ENCODE data around the gene KIR3DL3.
"Not testable (repeated sequence)": the region's sequence is repeated elsewhere in the genome, so short reads cannot be mapped to it uniquely, and the experiment has no call there.

KIR3DL3 gene

GRCh38 chr19:54724142-54724541 is at the start of gene KIR3DL3:
TSS of gene KIR3DL3 (plus strand) at chr19:54724442. CDS start at chr19:54724497, 55 bp downstream.
- no peak within 1 kb of the TSS for H3K4me3 Mint-ChIP-seq
- ATAC-seq (ENCODE audit: low read depth) (no peak), DNase-seq (ENCODE audit: low spot score in 2 of 2) (no peak)
- no peak within 1 kb of the TSS for H3K27ac Mint-ChIP-seq
- H3K27me3 Mint-ChIP-seq, result peaks cover 18% of the 10 kb centered on the region
- no peaks in the 10 kb centered on the region for H3K4me1 Mint-ChIP-seq
- peaks cover 26% of the 10 kb centered on the region for H3K9me3 Mint-ChIP-seq
- H3K36me3 Mint-ChIP-seq, result no peaks in the 10 kb centered on the region

- not testable (repeated sequence) for H3K27ac Mint-ChIP-seq; H3K9me3 Mint-ChIP-seq; H3K4me1 Mint-ChIP-seq; H3K36me3 Mint-ChIP-seq; H3K4me3 Mint-ChIP-seq; ATAC-seq (ENCODE audit: low read depth)
- peak in 1 of 2 donors; percentile 37 for DNase-seq (ENCODE audit: low spot score in 2 of 2)
- H3K27me3 Mint-ChIP-seq, result peaks cover 13% of the 10 kb centered on the region
These were observed 47.9 kb upstream of the KIR3DL3 start for GRCh38 chr19:54676210-54676834.

GRCh38 chr19:54677217-54677616 is 47.0 kb upstream of the KIR3DL3 start:
- Mint-ChIP-seq H3K27ac (no peak overlapping the region), H3K36me3 (no peaks in the 10 kb centered on the region), H3K4me3 (no peak overlapping the region), H3K4me1 (peaks cover 2% of the 10 kb centered on the region), H3K27me3 (peaks cover 14% of the 10 kb centered on the region), H3K9me3 (no peaks in the 10 kb centered on the region)
- peak; percentile 42 for ATAC-seq (ENCODE audit: low read depth)
- DNase-seq (ENCODE audit: low spot score in 2 of 2), result no peak

GRCh38 chr19:54681596-54681995 is 42.6 kb upstream of the KIR3DL3 start:
- H3K4me1 Mint-ChIP-seq; DNase-seq (ENCODE audit: low spot score in 2 of 2); H3K9me3 Mint-ChIP-seq; ATAC-seq (ENCODE audit: low read depth); H3K36me3 Mint-ChIP-seq; H3K4me3 Mint-ChIP-seq; H3K27ac Mint-ChIP-seq: not testable (repeated sequence)
- peaks cover 22% of the 10 kb centered on the region for H3K27me3 Mint-ChIP-seq

GRCh38 chr19:54682306-54682856 is 41.9 kb upstream of the KIR3DL3 start:
- DNase-seq (ENCODE audit: low spot score in 2 of 2), result no peak
- Mint-ChIP-seq H3K27ac (no peak overlapping the region), H3K27me3 (peaks cover 22% of the 10 kb centered on the region), H3K4me1 (no peaks in the 10 kb centered on the region), H3K4me3 (no peak overlapping the region), H3K9me3 (no peaks in the 10 kb centered on the region), H3K36me3 (no peaks in the 10 kb centered on the region)
- no peak for ATAC-seq (ENCODE audit: low read depth)

- peaks cover 21% of the 10 kb centered on the region for H3K27me3 Mint-ChIP-seq
- H3K4me3 Mint-ChIP-seq, result no peak overlapping the region
- H3K36me3 Mint-ChIP-seq, result no peaks in the 10 kb centered on the region
- H3K4me1 Mint-ChIP-seq, result no peaks in the 10 kb centered on the region
- ATAC-seq (ENCODE audit: low read depth) (no peak), DNase-seq (ENCODE audit: low spot score in 2 of 2) (no peak)
- no peaks in the 10 kb centered on the region for H3K9me3 Mint-ChIP-seq
- no peak overlapping the region for H3K27ac Mint-ChIP-seq
These were observed 39.7 kb upstream of the KIR3DL3 start for GRCh38 chr19:54684527-54684926.

GRCh38 chr19:54691582-54692297 is 32.5 kb upstream of the KIR3DL3 start:
- Mint-ChIP-seq H3K36me3 (no peaks in the 10 kb centered on the region), H3K4me1 (no peaks in the 10 kb centered on the region), H3K9me3 (peaks cover 4% of the 10 kb centered on the region), H3K27ac (no peak overlapping the region), H3K4me3 (no peak overlapping the region), H3K27me3 (peaks cover 21% of the 10 kb centered on the region)
- DNase-seq (ENCODE audit: low spot score in 2 of 2) (no peak), ATAC-seq (ENCODE audit: low read depth) (no peak)

- H3K4me3 Mint-ChIP-seq, result no peak overlapping the region
- DNase-seq (ENCODE audit: low spot score in 2 of 2) (no peak), ATAC-seq (ENCODE audit: low read depth) (no peak)
- H3K27me3 Mint-ChIP-seq, result peaks cover 21% of the 10 kb centered on the region
- no peak overlapping the region for H3K27ac Mint-ChIP-seq
- H3K36me3 Mint-ChIP-seq, result no peaks in the 10 kb centered on the region
- peaks cover 4% of the 10 kb centered on the region for H3K9me3 Mint-ChIP-seq
- no peaks in the 10 kb centered on the region for H3K4me1 Mint-ChIP-seq
These were observed 32.0 kb upstream of the KIR3DL3 start for GRCh38 chr19:54692298-54692615.

GRCh38 chr19:54694648-54695047 is 29.6 kb upstream of the KIR3DL3 start:
- Mint-ChIP-seq H3K4me1 (no peaks in the 10 kb centered on the region), H3K9me3 (peaks cover 4% of the 10 kb centered on the region), H3K36me3 (no peaks in the 10 kb centered on the region), H3K27ac (no peak overlapping the region), H3K4me3 (no peak overlapping the region), H3K27me3 (peaks cover 28% of the 10 kb centered on the region)
- ATAC-seq (ENCODE audit: low read depth) (no peak), DNase-seq (ENCODE audit: low spot score in 2 of 2) (no peak)

GRCh38 chr19:54696117-54696548 is 28.1 kb upstream of the KIR3DL3 start:
- Mint-ChIP-seq H3K36me3 (no peaks in the 10 kb centered on the region), H3K4me3 (no peak overlapping the region), H3K9me3 (peaks cover 4% of the 10 kb centered on the region), H3K4me1 (no peaks in the 10 kb centered on the region), H3K27me3 (peaks cover 32% of the 10 kb centered on the region), H3K27ac (no peak overlapping the region)
- ATAC-seq (ENCODE audit: low read depth) (no peak), DNase-seq (ENCODE audit: low spot score in 2 of 2) (no peak)

- ATAC-seq (ENCODE audit: low read depth) (no peak), DNase-seq (ENCODE audit: low spot score in 2 of 2) (no peak)
- H3K4me1 Mint-ChIP-seq, result no peaks in the 10 kb centered on the region
- H3K4me3 Mint-ChIP-seq, result no peak overlapping the region
- peaks cover 4% of the 10 kb centered on the region for H3K9me3 Mint-ChIP-seq
- peaks cover 32% of the 10 kb centered on the region for H3K27me3 Mint-ChIP-seq
- no peak overlapping the region for H3K27ac Mint-ChIP-seq
- no peaks in the 10 kb centered on the region for H3K36me3 Mint-ChIP-seq
These were observed 27.5 kb upstream of the KIR3DL3 start for GRCh38 chr19:54696766-54697165.

GRCh38 chr19:54697716-54698115 is 26.5 kb upstream of the KIR3DL3 start:
- not testable (repeated sequence) for DNase-seq (ENCODE audit: low spot score in 2 of 2); ATAC-seq (ENCODE audit: low read depth); H3K4me1 Mint-ChIP-seq; H3K9me3 Mint-ChIP-seq; H3K4me3 Mint-ChIP-seq; H3K27ac Mint-ChIP-seq; H3K36me3 Mint-ChIP-seq
- H3K27me3 Mint-ChIP-seq, result peaks cover 27% of the 10 kb centered on the region

GRCh38 chr19:54704928-54705327 is 19.3 kb upstream of the KIR3DL3 start:
- H3K27ac Mint-ChIP-seq, result no peak overlapping the region
- H3K27me3 Mint-ChIP-seq, result peaks cover 10% of the 10 kb centered on the region
- ATAC-seq (ENCODE audit: low read depth) (no peak), DNase-seq (ENCODE audit: low spot score in 2 of 2) (no peak)
- no peaks in the 10 kb centered on the region for H3K36me3 Mint-ChIP-seq
- peaks cover 2% of the 10 kb centered on the region for H3K9me3 Mint-ChIP-seq
- H3K4me1 Mint-ChIP-seq, result no peaks in the 10 kb centered on the region
- no peak overlapping the region for H3K4me3 Mint-ChIP-seq

GRCh38 chr19:54707962-54708361 is 16.3 kb upstream of the KIR3DL3 start:
- Mint-ChIP-seq H3K4me1 (peaks cover 5% of the 10 kb centered on the region), H3K36me3 (no peaks in the 10 kb centered on the region), H3K27me3 (peaks cover 6% of the 10 kb centered on the region), H3K9me3 (peaks cover 2% of the 10 kb centered on the region), H3K4me3 (no peak overlapping the region), H3K27ac (no peak overlapping the region)
- DNase-seq (ENCODE audit: low spot score in 2 of 2) (no peak), ATAC-seq (ENCODE audit: low read depth) (no peak)
